ENCODE measurements around the gene THRA.

- no peak for TF ChIP-seq CTCF (IDR thresholded peaks at IDR 0.05)
- TF ChIP-seq SIN3A (IDR thresholded peaks at IDR 0.05; ENCODE audit: borderline replicate concordance, insufficient read depth, low read depth, low read length), result no peak
Measured at GRCh38 chr17:40020146-40020545, 42.6 kb upstream of the THRA start.

Measured in Panc1 (cell line).